MM.1S (cell line): Measurements from ENCODE around the gene UBAC2.

Source experiments
- DNase-seq: peaks from one replicate; pipeline ENCODE4 v3.0.0-alpha.2; 2015
- H2AFZ ChIP-seq: fragments of 300-600 bp; sonication (generic); 2 replicates; pipeline ENCODE4 v1.6.0; 2016; ENCODE audit warnings: antibody characterized with exemption, low read length
- H3F3A ChIP-seq: fragments of 300-600 bp; sonication (generic); 2 replicates; pipeline ENCODE4 v1.6.1; 2016; ENCODE audit warnings: mild to moderate bottlenecking, antibody characterized with exemption, low read length, moderate library complexity, mixed read lengths; ENCODE audit not compliant: insufficient read depth
- H3K27ac ChIP-seq: fragments of 300-600 bp; sonication (generic); 2 replicates; pipeline ENCODE4 v1.5.1; 2016; ENCODE audit warnings: mild to moderate bottlenecking, low read length
- H3K27me3 ChIP-seq: fragments of 300-600 bp; sonication (generic); replicated peaks from 2 replicates; pipeline ENCODE4 v1.6.0; 2016; ENCODE audit warnings: low read length; ENCODE audit not compliant: insufficient read depth
- H3K36me3 ChIP-seq: fragments of 300-600 bp; sonication (generic); replicated peaks from 2 replicates; pipeline ENCODE4 v1.6.1; 2016; ENCODE audit warnings: mild to moderate bottlenecking, low read length, mixed read lengths; ENCODE audit not compliant: insufficient read depth
- H3K4me1 ChIP-seq: fragments of 300-600 bp; sonication (generic); 2 replicates; pipeline ENCODE4 v1.6.1; 2016; ENCODE audit warnings: low read length, mixed read lengths
- H3K4me2 ChIP-seq: fragments of 300-600 bp; sonication (generic); 2 replicates; pipeline ENCODE4 v1.6.0; 2016; ENCODE audit warnings: low read depth, low read length
- H3K4me3 ChIP-seq: fragments of 300-600 bp; sonication (generic); 2 replicates; pipeline ENCODE4 v1.5.1; 2016; ENCODE audit warnings: low read length, mixed read lengths
- H3K79me2 ChIP-seq: fragments of 300-600 bp; sonication (generic); 2 replicates; pipeline ENCODE4 v1.6.1; 2016; ENCODE audit warnings: mixed run types, low read length, mixed read lengths
- H3K9ac ChIP-seq: fragments of 300-600 bp; sonication (generic); 2 replicates; pipeline ENCODE4 v1.6.1; 2016; ENCODE audit warnings: low read length, mixed read lengths
- H3K9me2 ChIP-seq: fragments of 300-600 bp; sonication (generic); replicated peaks from 2 replicates; pipeline ENCODE4 v1.6.1; 2016; ENCODE audit warnings: mild to moderate bottlenecking, low read length, mixed read lengths; ENCODE audit not compliant: insufficient read depth
- H3K9me3 ChIP-seq: fragments of 300-600 bp; sonication (generic); replicated peaks from 2 replicates; pipeline ENCODE4 v1.6.1; 2016; ENCODE audit warnings: mild to moderate bottlenecking, low read length, mixed read lengths; ENCODE audit not compliant: insufficient read depth
- H4K20me1 ChIP-seq: fragments of 300-600 bp; sonication (generic); 2 replicates; pipeline ENCODE4 v1.6.1; 2016; ENCODE audit warnings: mild to moderate bottlenecking, low read length, moderate library complexity, mixed read lengths; ENCODE audit not compliant: insufficient read depth
- EZH2 ChIP-seq: fragments of 300-600 bp; sonication (generic); optimal IDR thresholded peaks from 2 replicates; pipeline ENCODE3; 2017; ENCODE audit warnings: low read depth, mild to moderate bottlenecking, antibody characterized with exemption, low read length, mixed read lengths
- EZH2phosphoT487 ChIP-seq: fragments of 300-600 bp; sonication (generic); IDR thresholded peaks from 2 replicates; pipeline ENCODE4 v1.6.1; 2018; ENCODE audit warnings: antibody characterized with exemption, low read length
- TF ChIP-seq, protein P1 (sequence below): fragments of 300-600 bp; sonication (generic); IDR thresholded peaks from 2 replicates; pipeline ENCODE4 v1.5.1; 2016; ENCODE audit warnings: antibody characterized with exemption, low read length, mixed read lengths

Gene UBAC2

GRCh38 chr13:99367663-99368448 lies 167.2 kb downstream of the UBAC2 start:
- Histone ChIP-seq H3K9me2 (no peaks in the 10 kb centered on the region), H3K4me3 (no peak overlapping the region), H3K9me3 (no peaks in the 10 kb centered on the region), H3K4me2 (no peak overlapping the region), H2AFZ (no peak overlapping the region), H3K9ac (no peak overlapping the region), H3K27ac (no peak overlapping the region), H3K27me3 (no peaks in the 10 kb centered on the region), H3F3A (no peaks in the 10 kb centered on the region), H4K20me1 (no peaks in the 10 kb centered on the region), H3K4me1 (no peaks in the 10 kb centered on the region), H3K36me3 (no peaks in the 10 kb centered on the region), H3K79me2 (no peaks in the 10 kb centered on the region)
- DNase-seq: no peak
- no peak for TF ChIP-seq EZH2
- TF ChIP-seq, protein P1, sequence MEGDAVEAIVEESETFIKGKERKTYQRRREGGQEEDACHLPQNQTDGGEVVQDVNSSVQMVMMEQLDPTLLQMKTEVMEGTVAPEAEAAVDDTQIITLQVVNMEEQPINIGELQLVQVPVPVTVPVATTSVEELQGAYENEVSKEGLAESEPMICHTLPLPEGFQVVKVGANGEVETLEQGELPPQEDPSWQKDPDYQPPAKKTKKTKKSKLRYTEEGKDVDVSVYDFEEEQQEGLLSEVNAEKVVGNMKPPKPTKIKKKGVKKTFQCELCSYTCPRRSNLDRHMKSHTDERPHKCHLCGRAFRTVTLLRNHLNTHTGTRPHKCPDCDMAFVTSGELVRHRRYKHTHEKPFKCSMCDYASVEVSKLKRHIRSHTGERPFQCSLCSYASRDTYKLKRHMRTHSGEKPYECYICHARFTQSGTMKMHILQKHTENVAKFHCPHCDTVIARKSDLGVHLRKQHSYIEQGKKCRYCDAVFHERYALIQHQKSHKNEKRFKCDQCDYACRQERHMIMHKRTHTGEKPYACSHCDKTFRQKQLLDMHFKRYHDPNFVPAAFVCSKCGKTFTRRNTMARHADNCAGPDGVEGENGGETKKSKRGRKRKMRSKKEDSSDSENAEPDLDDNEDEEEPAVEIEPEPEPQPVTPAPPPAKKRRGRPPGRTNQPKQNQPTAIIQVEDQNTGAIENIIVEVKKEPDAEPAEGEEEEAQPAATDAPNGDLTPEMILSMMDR: no peak
- no peak for TF ChIP-seq EZH2phosphoT487

DNA sequence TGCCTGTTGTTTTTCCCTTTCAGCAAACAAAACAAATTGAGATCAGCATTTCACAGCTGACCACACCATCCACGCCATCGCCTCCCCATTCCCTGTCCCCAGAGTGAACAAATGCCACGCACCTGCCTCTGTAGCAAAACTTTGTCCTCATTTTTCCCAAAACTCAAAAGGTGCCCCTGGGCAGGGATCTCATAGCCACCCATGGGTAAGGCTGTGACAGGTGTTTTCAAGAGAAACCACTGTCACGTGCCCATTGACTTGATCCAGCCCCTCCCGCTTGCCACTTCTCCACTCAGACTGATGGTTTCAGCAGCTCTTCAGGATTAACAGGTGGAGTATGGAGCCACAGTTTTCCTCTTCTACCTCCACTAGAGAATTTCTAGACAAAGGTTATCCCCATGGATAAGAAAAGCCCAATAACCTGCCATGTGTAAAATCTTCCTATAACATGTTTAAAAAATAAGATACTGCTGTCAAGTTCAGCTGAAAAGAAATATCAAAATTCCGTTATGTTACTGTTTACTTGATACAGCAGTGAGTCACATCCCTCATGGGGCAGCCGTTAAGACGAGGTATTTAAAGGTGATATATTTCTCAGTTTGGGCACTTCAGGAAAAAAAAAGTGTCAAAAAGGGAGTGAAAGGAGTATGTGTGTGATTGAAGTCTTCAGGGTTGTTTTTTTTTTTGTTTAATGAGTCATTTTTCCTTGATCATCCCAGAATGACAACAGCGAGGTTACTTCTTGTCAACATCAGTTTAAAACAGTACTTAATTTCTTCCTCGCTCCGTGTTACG lies 170.0 kb downstream of the UBAC2 start:
- H3K9me3 ChIP-seq: no peaks in the 10 kb centered on the region
- H3K4me3 ChIP-seq: no peak overlapping the region
- no peaks in the 10 kb centered on the region for H3K36me3 ChIP-seq
- H3K79me2 ChIP-seq: no peaks in the 10 kb centered on the region
- H4K20me1 ChIP-seq: no peaks in the 10 kb centered on the region
- DNase-seq: no peak
- no peak overlapping the region for H3K9ac ChIP-seq
- H3K9me2 ChIP-seq: no peaks in the 10 kb centered on the region
- no peak overlapping the region for H2AFZ ChIP-seq
- H3K27ac ChIP-seq: no peak overlapping the region
- H3K27me3 ChIP-seq: no peaks in the 10 kb centered on the region
- H3K4me1 ChIP-seq: no peaks in the 10 kb centered on the region
- no peak for TF ChIP-seq EZH2phosphoT487
- TF ChIP-seq, protein P1: no peak
- no peak for TF ChIP-seq EZH2
- H3F3A ChIP-seq: no peaks in the 10 kb centered on the region
- H3K4me2 ChIP-seq: no peak overlapping the region

- Histone ChIP-seq H3K4me1 (no peaks in the 10 kb centered on the region), H3K4me3 (no peak overlapping the region), H3K9me3 (no peaks in the 10 kb centered on the region), H4K20me1 (no peaks in the 10 kb centered on the region), H3F3A (no peaks in the 10 kb centered on the region), H3K9me2 (no peaks in the 10 kb centered on the region), H3K79me2 (no peaks in the 10 kb centered on the region), H3K4me2 (no peak overlapping the region), H2AFZ (no peak overlapping the region), H3K27ac (no peak overlapping the region), H3K36me3 (no peaks in the 10 kb centered on the region), H3K9ac (no peak overlapping the region), H3K27me3 (no peaks in the 10 kb centered on the region)
- DNase-seq: no peak
- TF ChIP-seq EZH2phosphoT487 (no peak), EZH2 (no peak)
- TF ChIP-seq, protein P1: no peak
These were observed 171.3 kb downstream of the UBAC2 start for GRCh38 chr13:99371956-99372355.
